Choroid plexus epithelial cell (primary cell): Measurements from ENCODE around the gene PRM2.

Experiments used
- DNase-seq: peaks from one replicate; pipeline ENCODE4 v3.0.0-alpha.2; 2010; ENCODE audit warnings: low read depth
- H3K4me3 ChIP-seq: 2 replicates; pipeline ENCODE4 v1.5.1; 2011; ENCODE audit warnings: low read depth, mild to moderate bottlenecking, control low read depth, low read length, moderate library complexity
- TF ChIP-seq, protein P1 (sequence below): conservative IDR thresholded peaks from 2 replicates; pipeline ENCODE4 v1.5.1; 2011; ENCODE audit warnings: low read depth, mild to moderate bottlenecking, control low read depth, inconsistent platforms, low read length, moderate library complexity

Gene PRM2

DNA sequence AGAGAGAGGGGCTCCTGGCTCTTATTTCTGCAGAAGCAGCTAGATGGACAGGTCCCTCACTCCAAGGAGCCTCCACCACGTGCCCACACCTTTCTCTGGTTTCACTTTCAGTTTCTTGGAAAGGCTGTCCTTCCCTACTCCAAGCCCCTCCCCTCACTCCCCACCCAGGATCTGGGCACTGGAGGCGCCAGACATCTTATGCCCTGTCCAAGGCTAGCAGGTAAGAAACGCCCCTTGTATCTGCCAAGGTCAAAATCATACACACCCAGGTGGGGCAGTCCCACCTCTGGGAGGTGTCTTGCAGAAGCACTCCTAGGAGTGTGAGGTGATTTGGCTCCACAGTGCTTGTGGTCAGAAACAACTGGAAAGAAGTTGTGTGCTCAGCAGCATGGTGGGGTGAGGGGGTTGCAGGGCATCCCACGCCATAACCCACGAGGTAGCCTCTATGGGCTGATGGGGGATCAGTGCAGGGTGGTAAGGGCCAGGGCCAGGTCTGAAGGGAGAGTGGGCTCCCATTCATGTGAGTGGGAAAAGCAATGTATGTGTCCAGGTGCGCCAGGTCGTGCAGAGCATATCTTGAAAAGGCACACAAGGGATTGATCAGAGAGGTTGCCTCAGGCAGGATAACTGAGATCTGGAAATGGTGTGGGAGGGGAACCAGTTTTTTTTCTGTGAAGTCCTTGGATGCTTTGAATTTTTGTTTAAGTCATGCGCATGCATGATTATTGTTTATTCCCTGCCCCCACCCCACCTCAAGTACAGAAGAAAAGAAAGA is 36.6 kb upstream of the PRM2 start:
- H3K4me3 ChIP-seq, result no peak overlapping the region
- TF ChIP-seq, protein P1, sequence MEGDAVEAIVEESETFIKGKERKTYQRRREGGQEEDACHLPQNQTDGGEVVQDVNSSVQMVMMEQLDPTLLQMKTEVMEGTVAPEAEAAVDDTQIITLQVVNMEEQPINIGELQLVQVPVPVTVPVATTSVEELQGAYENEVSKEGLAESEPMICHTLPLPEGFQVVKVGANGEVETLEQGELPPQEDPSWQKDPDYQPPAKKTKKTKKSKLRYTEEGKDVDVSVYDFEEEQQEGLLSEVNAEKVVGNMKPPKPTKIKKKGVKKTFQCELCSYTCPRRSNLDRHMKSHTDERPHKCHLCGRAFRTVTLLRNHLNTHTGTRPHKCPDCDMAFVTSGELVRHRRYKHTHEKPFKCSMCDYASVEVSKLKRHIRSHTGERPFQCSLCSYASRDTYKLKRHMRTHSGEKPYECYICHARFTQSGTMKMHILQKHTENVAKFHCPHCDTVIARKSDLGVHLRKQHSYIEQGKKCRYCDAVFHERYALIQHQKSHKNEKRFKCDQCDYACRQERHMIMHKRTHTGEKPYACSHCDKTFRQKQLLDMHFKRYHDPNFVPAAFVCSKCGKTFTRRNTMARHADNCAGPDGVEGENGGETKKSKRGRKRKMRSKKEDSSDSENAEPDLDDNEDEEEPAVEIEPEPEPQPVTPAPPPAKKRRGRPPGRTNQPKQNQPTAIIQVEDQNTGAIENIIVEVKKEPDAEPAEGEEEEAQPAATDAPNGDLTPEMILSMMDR, result no peak
- peak; percentile 75 for DNase-seq

DNA sequence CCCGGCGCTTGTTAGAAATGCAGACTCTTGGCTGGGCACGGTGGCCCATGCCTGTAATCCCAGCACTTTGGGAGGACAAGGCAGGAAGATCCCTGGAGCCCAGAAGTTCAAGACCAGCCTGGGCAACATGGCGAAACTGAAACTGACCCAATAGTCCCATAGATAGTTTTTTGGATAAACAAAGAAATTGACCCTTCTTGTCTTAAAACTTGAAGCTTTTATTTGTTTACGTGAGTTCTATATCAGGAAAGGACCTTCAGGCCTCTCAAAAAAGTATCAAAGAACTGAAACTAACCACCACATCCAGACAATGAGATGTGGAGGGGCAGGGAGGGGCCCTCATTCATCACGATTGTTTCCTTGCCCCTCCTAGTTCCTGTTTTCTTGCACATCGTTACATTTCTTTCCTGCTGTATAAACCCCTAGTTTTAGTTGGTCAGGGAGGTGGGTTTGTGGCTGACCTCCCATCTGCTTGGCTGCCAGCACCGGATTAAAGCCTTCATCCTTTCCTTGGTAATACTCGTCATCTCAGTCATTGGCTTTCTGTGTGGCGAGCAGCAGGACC is 34.8 kb upstream of the PRM2 start:
- DNase-seq, result no peak
- TF ChIP-seq, protein P1, result no peak
- H3K4me3 ChIP-seq, result no peak overlapping the region

DNA sequence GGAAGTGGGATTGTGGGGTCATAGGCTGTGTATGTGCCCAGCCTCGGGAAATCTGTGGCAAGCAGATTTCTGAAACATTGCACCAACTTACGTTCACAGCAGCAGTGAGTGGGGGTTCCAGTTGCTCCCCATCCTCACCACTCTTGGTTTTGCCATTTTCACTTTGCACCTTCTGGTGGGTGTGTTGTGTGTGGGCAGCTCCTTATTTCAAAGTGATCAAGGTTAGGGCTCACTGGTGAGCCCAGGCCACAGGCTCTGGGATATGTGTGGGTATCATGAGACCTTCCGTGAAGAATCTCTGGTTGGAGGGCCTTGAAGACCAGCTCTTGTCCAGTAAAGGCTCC is 34.3 kb upstream of the PRM2 start:
- DNase-seq, result no peak
- H3K4me3 ChIP-seq, result no peak overlapping the region
- TF ChIP-seq, protein P1, result no peak

DNA sequence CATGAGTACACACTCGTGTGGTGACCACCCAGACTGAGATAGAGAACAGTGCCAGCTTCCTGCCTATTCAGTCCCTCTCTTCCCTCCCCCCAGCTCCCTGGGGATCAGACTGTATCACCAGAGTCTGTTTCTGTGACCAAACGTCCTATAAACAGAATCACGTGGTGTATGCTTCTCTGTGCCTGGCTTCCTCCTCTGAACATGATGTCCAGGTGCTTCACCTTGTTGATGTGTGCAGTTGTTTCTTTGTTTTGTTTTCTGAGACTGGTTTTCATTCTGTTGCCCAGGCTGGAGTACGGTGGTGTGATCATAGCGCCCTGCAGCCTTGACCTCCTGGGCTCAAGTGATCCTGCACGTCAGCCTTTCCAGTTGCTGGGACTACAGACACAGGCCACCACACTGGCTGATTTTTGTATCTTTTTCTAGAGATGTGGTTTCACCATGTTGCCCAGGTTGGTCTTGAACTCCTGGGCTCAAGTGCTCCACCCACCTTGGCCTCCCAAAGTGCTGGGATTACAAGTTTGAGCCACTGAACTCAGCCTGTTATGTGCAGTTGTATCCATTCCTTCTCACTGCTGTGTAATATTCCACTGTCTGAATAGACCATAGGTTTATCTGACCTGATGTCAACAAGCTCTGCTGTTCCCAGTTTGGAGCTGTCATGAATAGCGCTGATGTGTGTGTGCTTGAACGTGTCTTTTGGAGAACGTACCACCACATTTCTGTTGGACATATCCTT is 33.8 kb upstream of the PRM2 start:
- DNase-seq, result no peak
- TF ChIP-seq, protein P1, result no peak
- no peak overlapping the region for H3K4me3 ChIP-seq

DNA sequence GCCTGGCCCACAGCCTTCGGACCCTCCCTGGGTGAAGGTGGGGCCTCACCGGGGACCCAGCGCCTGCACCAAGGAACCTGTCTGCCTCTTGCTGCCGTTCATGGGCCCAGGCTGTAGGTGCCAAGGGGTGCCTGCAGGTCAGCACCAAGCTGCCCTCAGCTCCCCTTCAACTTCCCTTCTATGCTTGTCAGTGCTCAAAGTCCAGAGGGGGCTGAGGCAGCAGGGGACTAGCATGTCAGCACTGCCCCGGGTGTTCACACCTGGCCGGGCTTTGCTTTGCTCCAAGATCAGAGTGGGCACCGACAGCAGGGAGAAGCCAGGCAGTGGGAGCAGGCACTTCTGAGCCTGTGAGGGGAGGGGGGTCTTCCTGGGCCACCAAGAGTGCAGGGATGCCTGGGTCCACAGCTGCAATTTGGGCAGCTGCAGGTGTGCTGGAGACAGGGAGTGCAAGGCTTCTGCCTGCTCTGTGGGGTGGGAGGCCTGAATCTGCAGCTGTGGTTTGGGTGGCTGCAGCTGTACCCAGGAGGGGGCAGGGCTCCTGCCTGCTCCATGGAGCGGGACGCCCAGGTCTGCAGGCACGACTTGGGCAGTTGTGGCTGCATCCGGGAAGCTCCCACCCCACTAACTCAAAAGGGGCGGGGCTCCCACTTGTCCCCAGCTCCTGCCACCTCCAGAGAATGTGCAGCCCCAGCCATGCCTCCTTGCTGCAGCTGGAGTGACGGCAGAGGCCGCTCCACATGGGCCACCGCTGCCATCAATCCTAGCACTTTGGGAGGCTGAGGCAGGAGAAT is 32.4 kb upstream of the PRM2 start:
- H3K4me3 ChIP-seq, result no peak overlapping the region
- TF ChIP-seq, protein P1, result no peak

DNA sequence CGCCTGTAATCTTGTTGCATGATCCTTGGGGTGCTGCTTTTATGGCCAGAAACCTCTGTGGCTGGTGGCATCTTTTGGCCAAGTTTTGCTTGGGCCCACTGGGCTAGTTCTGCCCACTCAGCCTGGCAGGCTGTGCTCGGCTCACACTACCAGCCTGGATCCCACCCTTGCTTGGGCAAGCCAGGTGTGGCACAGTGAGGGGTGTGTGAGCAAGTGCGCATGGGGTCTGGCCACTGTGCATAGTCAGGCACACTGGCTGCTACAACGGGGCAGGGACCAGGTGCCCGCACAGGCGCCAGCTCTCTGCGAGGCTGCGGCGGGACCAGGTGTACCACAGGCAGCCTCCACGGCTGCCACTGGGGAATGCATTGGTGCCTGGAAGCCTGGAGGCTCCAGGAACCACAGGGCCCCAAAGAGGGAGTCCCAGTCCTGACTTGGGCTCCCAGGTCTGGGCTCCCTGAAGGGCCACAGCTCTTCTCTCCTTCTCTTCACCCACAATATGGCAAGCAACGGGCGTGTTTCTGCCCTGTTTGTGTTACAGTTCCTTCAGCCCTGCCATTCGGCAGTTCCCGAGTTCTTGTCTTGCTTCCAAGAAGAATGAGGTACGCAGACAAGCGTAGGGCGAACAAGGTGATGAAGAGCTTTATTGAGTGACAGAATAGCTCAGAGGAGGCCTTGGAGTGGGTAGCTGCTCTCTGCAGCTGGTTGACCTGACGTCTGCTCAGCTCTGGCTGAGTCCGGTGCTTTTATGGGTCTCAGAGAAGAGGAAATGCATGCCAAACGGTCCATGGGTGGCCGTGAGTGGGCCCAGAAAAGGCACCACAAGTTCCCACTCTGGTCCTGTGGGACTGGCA is 31.6 kb upstream of the PRM2 start:
- no peak for DNase-seq
- TF ChIP-seq, protein P1, result no peak
- H3K4me3 ChIP-seq, result no peak overlapping the region

More for the DNA sequence above, 32.4 kb upstream of the PRM2 start:
- no peak for DNase-seq
